Mucosa of rectum (tissue), 2 donors: ENCODE measurements around the gene FADS3.
A peak's percentile ranks its signal among the peaks of the same experiment; 100 is the strongest.

Experiments
- H3K27ac ChIP-seq, 2 donors: one replicate each; pipeline ENCODE4 v1.7.0; 2013; ENCODE audit warnings: inconsistent platforms in 2 of 2, low read depth in 2 of 2, low read length in 2 of 2
- H3K27me3 ChIP-seq, 2 donors: one replicate each; pipeline ENCODE4 v1.7.0; 2013; ENCODE audit warnings: low read length in 2 of 2; ENCODE audit not compliant: control insufficient read depth in 2 of 2, insufficient read depth in 2 of 2
- H3K36me3 ChIP-seq, 2 donors: one replicate each; pipeline ENCODE4 v1.7.0; 2013; ENCODE audit warnings: low read length in 2 of 2; ENCODE audit not compliant: control insufficient read depth in 2 of 2, insufficient read depth in 2 of 2
- H3K4me1 ChIP-seq, 2 donors: one replicate each; pipeline ENCODE4 v1.7.0; 2013; ENCODE audit warnings: low read length in 2 of 2, mild to moderate bottlenecking in 1 of 2; ENCODE audit not compliant: control insufficient read depth in 2 of 2, insufficient read depth in 2 of 2
- H3K4me3 ChIP-seq, 2 donors: one replicate each; pipeline ENCODE4 v1.7.0; 2013; ENCODE audit warnings: low read length in 2 of 2
- H3K9ac ChIP-seq, 2 donors: one replicate each; pipeline ENCODE4 v1.7.0; 2013; ENCODE audit warnings: low read length in 2 of 2, low read depth in 1 of 2, mild to moderate bottlenecking in 1 of 2
- H3K9me3 ChIP-seq, 2 donors: one replicate each; pipeline ENCODE4 v1.7.0; 2013; ENCODE audit warnings: low read length in 2 of 2; ENCODE audit not compliant: control insufficient read depth in 2 of 2
- donor health status: healthy.
- donor health status: Normal muscosa, but diverticular disease.

FADS3 gene

GRCh38 chr11:61898247-61898582 lies 6.9 kb upstream of the FADS3 start:
- no peaks in the 10 kb centered on the region for H3K36me3 ChIP-seq
- H3K9me3 ChIP-seq: no peaks in the 10 kb centered on the region
- no peak overlapping the region for H3K27ac ChIP-seq
- H3K27me3 ChIP-seq: no peaks in the 10 kb centered on the region
- H3K4me1 ChIP-seq: peaks cover 0 to 3% of the 10 kb centered on the region in 2 donors
- no peak overlapping the region for H3K9ac ChIP-seq
- no peak overlapping the region for H3K4me3 ChIP-seq

DNA sequence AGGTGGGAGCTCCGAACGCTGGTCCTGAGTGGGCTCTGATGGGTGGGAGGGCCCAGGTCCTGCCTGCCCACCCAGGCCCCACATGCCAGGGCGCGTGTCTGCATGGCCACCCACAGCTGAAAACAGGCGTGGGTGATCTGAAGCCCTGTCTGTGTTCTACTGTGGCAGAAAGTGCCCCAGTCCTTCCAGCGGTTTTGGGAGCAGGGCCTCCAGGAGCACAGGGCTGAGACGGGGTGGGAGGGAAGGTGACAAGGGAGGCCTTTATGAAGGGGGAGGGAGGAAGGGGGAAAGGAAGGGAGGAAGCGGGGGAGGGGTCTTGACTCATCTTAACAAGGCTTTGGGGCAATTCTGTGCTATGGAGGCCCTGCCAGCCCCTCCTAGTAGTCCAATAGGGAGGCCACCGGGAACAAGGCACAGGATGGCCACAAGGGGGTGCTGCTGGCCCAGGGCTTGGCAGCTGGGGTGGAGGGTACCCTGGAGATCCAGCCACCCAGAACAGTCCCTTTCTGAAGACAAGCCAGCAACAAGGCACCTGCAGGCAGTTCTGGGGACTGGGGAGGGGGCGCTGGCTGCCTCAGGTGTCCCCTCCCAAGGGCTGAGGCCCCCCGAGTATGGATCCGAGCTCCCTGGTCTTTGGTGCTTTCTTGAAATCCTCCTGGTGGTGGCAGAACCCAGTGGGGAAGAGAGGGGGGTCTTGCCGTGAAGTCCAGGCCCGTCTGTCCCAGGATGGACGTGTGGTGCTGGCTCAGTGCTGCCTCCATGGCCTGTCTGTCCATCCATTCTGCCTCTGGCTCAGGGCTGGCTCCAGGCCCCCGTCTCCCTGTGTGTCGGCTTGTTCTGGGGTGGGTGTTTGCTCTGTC lies 6.3 kb upstream of the FADS3 start:
- Histone ChIP-seq H3K27ac (no peak overlapping the region), H3K4me1 (peaks cover 0 to 3% of the 10 kb centered on the region in 2 donors), H3K36me3 (no peaks in the 10 kb centered on the region), H3K4me3 (no peak overlapping the region), H3K27me3 (no peaks in the 10 kb centered on the region), H3K9ac (no peak overlapping the region), H3K9me3 (no peaks in the 10 kb centered on the region)

DNA sequence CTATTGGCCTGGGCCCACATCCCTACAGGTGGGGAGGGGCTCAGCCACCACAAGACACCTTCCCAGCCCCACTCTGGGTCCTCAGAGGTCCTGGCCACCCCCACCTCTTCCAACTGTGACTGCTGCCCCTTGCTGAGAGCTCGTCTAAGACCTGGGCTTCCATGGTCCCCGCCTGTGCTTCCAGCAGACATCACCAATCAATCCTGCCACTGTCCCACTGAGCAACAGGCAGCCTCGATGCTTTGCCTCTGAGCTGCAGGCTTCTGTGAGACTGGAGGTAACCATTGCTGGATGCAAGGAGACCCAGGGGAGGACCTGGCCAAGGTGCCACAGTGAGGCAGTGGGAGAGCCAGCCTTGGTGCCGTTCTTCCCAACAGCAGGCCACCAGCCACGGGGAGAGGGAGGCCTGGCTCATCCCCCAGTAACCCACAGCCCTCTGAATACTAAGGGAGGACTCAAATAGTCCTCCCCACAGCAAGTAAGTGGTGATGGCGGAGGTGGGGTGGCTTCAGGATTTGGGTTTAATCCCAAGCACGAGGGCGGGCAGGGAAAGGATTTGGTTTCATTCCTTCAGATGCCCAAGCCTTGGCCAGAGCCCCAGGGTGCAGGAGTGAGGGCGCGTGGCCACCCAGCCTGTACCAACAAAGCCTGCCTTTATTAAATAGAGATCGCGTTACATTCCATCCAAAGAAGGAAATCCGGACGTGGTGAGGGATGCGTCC lies 5.5 kb upstream of the FADS3 start:
- Histone ChIP-seq H3K9ac (no peak overlapping the region), H3K9me3 (no peaks in the 10 kb centered on the region), H3K4me1 (peaks cover 0 to 3% of the 10 kb centered on the region in 2 donors), H3K27me3 (no peaks in the 10 kb centered on the region), H3K27ac (no peak overlapping the region), H3K4me3 (no peak overlapping the region), H3K36me3 (no peaks in the 10 kb centered on the region)

DNA sequence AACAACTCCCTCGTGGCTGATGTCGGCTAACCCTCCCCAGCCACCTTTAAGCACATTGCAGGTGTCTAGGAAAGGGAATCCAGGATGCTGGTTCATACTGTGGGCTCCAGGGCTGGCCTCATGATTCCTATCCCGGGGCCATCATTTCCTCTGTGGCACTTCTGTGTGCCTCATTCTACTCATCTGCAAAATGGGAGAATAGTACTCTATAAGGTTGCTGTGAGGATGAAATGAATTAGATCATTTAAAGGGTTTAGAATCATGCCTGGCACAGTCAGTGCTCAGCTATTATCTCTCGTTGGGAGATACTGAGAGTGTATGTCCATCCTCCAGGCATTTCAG lies 4.3 kb upstream of the FADS3 start:
- no peaks in the 10 kb centered on the region for H3K36me3 ChIP-seq
- no peak overlapping the region for H3K4me3 ChIP-seq
- H3K9me3 ChIP-seq: no peaks in the 10 kb centered on the region
- peaks cover 5 to 6% of the 10 kb centered on the region in 2 donors for H3K4me1 ChIP-seq
- no peak overlapping the region for H3K9ac ChIP-seq
- H3K27me3 ChIP-seq: no peaks in the 10 kb centered on the region
- H3K27ac ChIP-seq: no peak overlapping the region

DNA sequence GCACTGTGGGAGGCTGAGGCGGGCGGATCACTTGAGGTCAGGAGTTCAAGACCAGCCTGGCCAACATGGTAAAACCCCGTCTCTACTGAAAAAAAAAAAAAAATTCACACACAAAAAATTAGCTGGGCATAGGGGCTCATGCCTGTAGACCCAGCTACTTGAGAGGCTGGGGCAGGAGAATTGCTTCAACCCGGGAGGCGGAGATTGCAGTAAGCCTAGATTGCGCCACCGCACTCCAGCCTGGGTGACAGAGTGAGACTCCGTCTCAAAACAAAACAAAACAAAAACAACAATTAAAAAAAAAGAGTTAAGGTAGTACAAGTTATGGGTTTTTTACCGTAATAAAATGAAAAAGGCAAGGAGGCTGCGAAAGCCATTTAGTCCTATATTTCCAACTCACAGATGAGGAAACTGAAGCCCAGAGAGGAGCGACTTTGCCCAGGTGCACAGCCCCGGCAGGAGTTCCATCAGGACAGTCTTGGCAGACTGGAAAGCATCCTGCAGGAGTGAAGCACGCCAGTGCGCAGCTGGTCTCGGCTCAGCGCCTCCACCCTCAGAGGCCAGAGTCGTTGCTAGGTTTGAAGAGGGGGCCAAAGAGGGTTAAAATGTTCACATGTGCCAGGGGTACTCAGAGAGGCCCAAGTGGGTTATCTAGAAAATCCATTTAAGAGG lies 3.8 kb upstream of the FADS3 start:
- Histone ChIP-seq H3K9me3 (no peaks in the 10 kb centered on the region), H3K9ac (no peak overlapping the region), H3K4me3 (no peak overlapping the region), H3K27ac (no peak overlapping the region), H3K4me1 (peaks cover 10 to 11% of the 10 kb centered on the region in 2 donors), H3K36me3 (no peaks in the 10 kb centered on the region), H3K27me3 (no peaks in the 10 kb centered on the region)

DNA sequence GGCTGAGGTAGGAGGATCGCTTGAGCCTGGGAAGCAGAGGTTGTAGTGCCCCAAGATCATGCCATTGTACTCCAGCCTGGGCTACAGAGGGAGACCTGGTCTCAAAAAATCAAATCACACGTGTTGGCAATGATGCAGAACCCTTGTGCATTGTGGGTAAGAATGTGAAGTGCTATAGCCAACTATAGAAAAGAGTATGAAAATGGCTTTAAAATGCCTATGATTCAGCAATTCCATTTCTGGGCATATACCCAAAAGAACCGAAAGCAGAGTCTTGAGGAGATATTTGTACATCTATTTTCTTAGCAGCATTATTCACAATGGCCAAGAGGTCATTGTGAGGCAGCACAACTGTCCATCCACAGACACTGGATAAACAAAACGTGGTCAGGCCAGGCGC lies 2.6 kb upstream of the FADS3 start:
- H3K36me3 ChIP-seq: no peaks in the 10 kb centered on the region
- no peaks in the 10 kb centered on the region for H3K27me3 ChIP-seq
- H3K4me3 ChIP-seq: no peak overlapping the region
- H3K9ac ChIP-seq: no peak overlapping the region
- H3K4me1 ChIP-seq: peaks cover 10 to 12% of the 10 kb centered on the region in 2 donors
- no peak overlapping the region for H3K27ac ChIP-seq
- no peaks in the 10 kb centered on the region for H3K9me3 ChIP-seq

DNA sequence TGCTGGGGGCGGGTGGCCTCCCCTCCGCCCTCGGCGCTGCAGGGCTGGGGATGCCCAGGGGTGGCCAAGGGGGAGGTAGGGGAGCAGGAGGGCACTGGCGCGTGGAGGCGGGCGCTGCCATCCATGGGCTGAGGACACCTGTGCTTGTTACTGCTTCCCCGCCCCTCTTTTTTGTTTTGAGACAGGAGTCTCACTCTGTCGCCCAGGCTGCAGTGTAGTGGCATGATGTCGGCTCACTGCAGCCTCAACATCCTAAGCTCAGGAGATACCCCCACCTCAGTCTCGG lies 683 bp upstream of the FADS3 start:
- no peaks in the 10 kb centered on the region for H3K9me3 ChIP-seq
- H3K4me1 ChIP-seq: peaks cover 9 to 10% of the 10 kb centered on the region in 2 donors
- H3K27ac ChIP-seq: peak overlapping the region; percentile 13 to 52
- peaks cover 0 to 1% of the 10 kb centered on the region in 2 donors for H3K27me3 ChIP-seq
- peak overlapping the region in 1 of 2 donors; percentile 59 for H3K9ac ChIP-seq
- no peaks in the 10 kb centered on the region for H3K36me3 ChIP-seq
- H3K4me3 ChIP-seq: peak overlapping the region; percentile 57 to 64

- H3K36me3 ChIP-seq: no peaks in the 10 kb centered on the region
- peak overlapping the region in 1 of 2 donors; percentile 52 for H3K27ac ChIP-seq
- H3K4me3 ChIP-seq: peak overlapping the region; percentile 73 to 74
- H3K9ac ChIP-seq: peak overlapping the region; percentile 52 to 83
- H3K4me1 ChIP-seq: peaks cover 9 to 10% of the 10 kb centered on the region in 2 donors
- no peaks in the 10 kb centered on the region for H3K9me3 ChIP-seq
- H3K27me3 ChIP-seq: peaks cover 0 to 2% of the 10 kb centered on the region in 2 donors
These were observed 615 bp downstream of the FADS3 start for GRCh38 chr11:61890529-61891330.

- Histone ChIP-seq H3K27me3 (peaks cover 0 to 2% of the 10 kb centered on the region in 2 donors), H3K27ac (no peak overlapping the region), H3K9ac (no peak overlapping the region), H3K4me1 (peaks cover 9 to 10% of the 10 kb centered on the region in 2 donors), H3K4me3 (no peak overlapping the region), H3K9me3 (no peaks in the 10 kb centered on the region), H3K36me3 (no peaks in the 10 kb centered on the region)
These were observed 1.5 kb downstream of the FADS3 start for GRCh38 chr11:61889831-61890230.
